Smooth muscle cell (in vitro differentiated cells): Measurements from ENCODE around the gene GLOD4. TPM values are rescaled to one million over a fixed set of nuclear protein-coding genes. Genes with fewer than 3 reads are reported as not detected.
"Not testable (repeated sequence)": the region's sequence is repeated elsewhere in the genome, so short reads cannot be mapped to it uniquely, and the experiment has no call there.

Experiments
- DNase-seq: peaks from one replicate; lab custom pipeline; 2025; ENCODE audit not compliant: unreplicated experiment; lab: John Stamatoyannopoulos, UW
- H2AFZ ChIP-seq: fragments of 200-600 bp; sonication (generic); 2 replicates; pipeline ENCODE4 v1.6.0; 2016; ENCODE audit warnings: antibody characterized with exemption, low read depth, mild to moderate bottlenecking
- H3F3A ChIP-seq: fragments of 200-600 bp; sonication (generic); 2 replicates; pipeline ENCODE4 v1.6.0; 2017; ENCODE audit warnings: antibody characterized with exemption, low read depth
- H3K27ac ChIP-seq: fragments of 200-600 bp; sonication (generic); 2 replicates; pipeline ENCODE4 v1.5.1; 2016; ENCODE audit warnings: low read depth, mild to moderate bottlenecking
- H3K27me3 ChIP-seq: fragments of 200-600 bp; sonication (generic); 2 replicates; pipeline ENCODE4 v1.6.1; 2016; ENCODE audit warnings: low read depth, mild to moderate bottlenecking
- H3K36me3 ChIP-seq: fragments of 200-600 bp; sonication (generic); 2 replicates; pipeline ENCODE4 v1.5.1; 2016; ENCODE audit warnings: low read depth
- H3K4me1 ChIP-seq: fragments of 200-600 bp; sonication (generic); 2 replicates; pipeline ENCODE4 v1.5.1; 2016; ENCODE audit warnings: low read depth
- H3K4me2 ChIP-seq: fragments of 200-600 bp; sonication (generic); 2 replicates; pipeline ENCODE4 v1.6.0; 2016; ENCODE audit warnings: mild to moderate bottlenecking
- H3K4me3 ChIP-seq: fragments of 200-600 bp; sonication (generic); 2 replicates; pipeline ENCODE4 v1.5.1; 2016; ENCODE audit warnings: mild to moderate bottlenecking
- H3K79me2 ChIP-seq: fragments of 200-600 bp; sonication (generic); 2 replicates; pipeline ENCODE4 v1.6.0; 2016; ENCODE audit warnings: low read depth, mild to moderate bottlenecking
- H3K9ac ChIP-seq: fragments of 200-600 bp; sonication (generic); 2 replicates; pipeline ENCODE4 v1.6.0; 2016; ENCODE audit warnings: low read depth
- H3K9me3 ChIP-seq: fragments of 200-600 bp; sonication (generic); replicated peaks from 2 replicates; pipeline ENCODE4 v1.5.1; 2016; ENCODE audit warnings: low read depth
- H4K20me1 ChIP-seq: fragments of 200-600 bp; sonication (generic); 2 replicates; pipeline ENCODE4 v1.6.0; 2016; ENCODE audit warnings: low read depth
- WGBS: methylation state at CpG from one replicate; pipeline ENCODE4 v1.1.7; 2016; ENCODE audit warnings: low lambda C conversion rate; 5-methylcytosine and 5-hydroxymethylcytosine counted together
- polyA plus RNA-seq: library from polyadenylated mRNA; unstranded; fragments of >200 nt; fragmentation: Nextera tagmentation; extraction: Ambion mirVana; gene quantifications from 2 replicates; pipeline ENCODE4 v1.2.1, GENCODE V29; 2016
- total RNA-seq: library from RNA; depleted of rRNA; stranded (reverse); fragments of >200 nt; gene quantifications from 2 replicates; pipeline ENCODE4 v1.2.3, GENCODE V29; 2014
- TF ChIP-seq, protein P1 (sequence below): fragments of 200-600 bp; sonication (generic); IDR thresholded peaks from 2 replicates; pipeline ENCODE4 v1.5.1; 2017; ENCODE audit warnings: borderline replicate concordance, mild to moderate bottlenecking, antibody characterized with exemption; ENCODE audit not compliant: insufficient read depth, poor library complexity, severe bottlenecking

Gene GLOD4
- total and polyA plus RNA-seq, 2 experiments from 2014 or later, result 47.2 to 53.5 TPM

DNA sequence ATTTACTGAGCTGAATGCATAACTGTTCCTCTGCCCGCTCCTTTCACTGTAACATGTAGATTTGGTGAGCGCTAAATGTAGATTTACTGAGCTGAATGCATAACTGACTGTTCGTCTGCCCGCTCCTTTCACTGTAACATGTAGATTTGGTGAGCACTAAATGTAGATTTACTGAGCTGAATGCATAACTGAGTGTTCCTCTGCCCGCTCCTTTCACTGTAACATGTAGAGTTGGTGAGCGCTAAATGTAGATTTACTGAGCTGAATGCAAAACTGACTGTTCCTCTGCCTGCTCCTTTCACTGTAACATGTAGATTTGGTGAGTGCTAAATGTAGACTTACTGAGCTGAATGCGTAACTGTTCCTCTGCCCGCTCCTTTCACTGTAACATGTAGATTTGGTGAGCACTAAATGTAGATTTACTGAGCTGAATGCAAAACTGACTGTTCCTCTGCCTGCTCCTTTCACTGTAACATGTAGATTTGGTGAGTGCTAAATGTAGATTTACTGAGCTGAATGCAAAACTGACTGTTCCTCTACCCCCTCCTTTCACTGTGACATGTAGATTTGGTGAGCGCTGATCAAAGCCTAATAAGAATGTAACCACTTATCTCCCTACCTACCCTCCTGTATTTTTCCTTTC, 26.6 kb downstream of the GLOD4 start:
- over 99% methylated on average over 9 of the region's 9 CpGs for WGBS
- H3K27ac ChIP-seq, result peak overlapping the region; percentile 35
- not testable (repeated sequence) for H3K4me2 ChIP-seq, H2AFZ ChIP-seq, DNase-seq, H3K36me3 ChIP-seq, H3K9ac ChIP-seq, H4K20me1 ChIP-seq, H3K4me3 ChIP-seq, H3K4me1 ChIP-seq, H3K9me3 ChIP-seq, H3K27me3 ChIP-seq
- peaks cover 14% of the 10 kb centered on the region for H3F3A ChIP-seq
- peaks cover 14% of the 10 kb centered on the region for H3K79me2 ChIP-seq

- no peak overlapping the region for H3K4me2 ChIP-seq
- H2AFZ ChIP-seq, result no peak overlapping the region
- no peak overlapping the region for H3K4me3 ChIP-seq
- peaks cover 22% of the 10 kb centered on the region for H3K79me2 ChIP-seq
- no peak overlapping the region for H3K9ac ChIP-seq
- H3K4me1 ChIP-seq, result no peaks in the 10 kb centered on the region
- no peaks in the 10 kb centered on the region for H4K20me1 ChIP-seq
- no peaks in the 10 kb centered on the region for H3K9me3 ChIP-seq
- DNase-seq, result no peak
- no peaks in the 10 kb centered on the region for H3K36me3 ChIP-seq
- H3K27me3 ChIP-seq, result no peaks in the 10 kb centered on the region
- TF ChIP-seq, protein P1, sequence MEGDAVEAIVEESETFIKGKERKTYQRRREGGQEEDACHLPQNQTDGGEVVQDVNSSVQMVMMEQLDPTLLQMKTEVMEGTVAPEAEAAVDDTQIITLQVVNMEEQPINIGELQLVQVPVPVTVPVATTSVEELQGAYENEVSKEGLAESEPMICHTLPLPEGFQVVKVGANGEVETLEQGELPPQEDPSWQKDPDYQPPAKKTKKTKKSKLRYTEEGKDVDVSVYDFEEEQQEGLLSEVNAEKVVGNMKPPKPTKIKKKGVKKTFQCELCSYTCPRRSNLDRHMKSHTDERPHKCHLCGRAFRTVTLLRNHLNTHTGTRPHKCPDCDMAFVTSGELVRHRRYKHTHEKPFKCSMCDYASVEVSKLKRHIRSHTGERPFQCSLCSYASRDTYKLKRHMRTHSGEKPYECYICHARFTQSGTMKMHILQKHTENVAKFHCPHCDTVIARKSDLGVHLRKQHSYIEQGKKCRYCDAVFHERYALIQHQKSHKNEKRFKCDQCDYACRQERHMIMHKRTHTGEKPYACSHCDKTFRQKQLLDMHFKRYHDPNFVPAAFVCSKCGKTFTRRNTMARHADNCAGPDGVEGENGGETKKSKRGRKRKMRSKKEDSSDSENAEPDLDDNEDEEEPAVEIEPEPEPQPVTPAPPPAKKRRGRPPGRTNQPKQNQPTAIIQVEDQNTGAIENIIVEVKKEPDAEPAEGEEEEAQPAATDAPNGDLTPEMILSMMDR, result no peak
- no peak overlapping the region for H3K27ac ChIP-seq
- 86% methylated on average over 12 of the region's 13 CpGs for WGBS
- H3F3A ChIP-seq, result peaks cover 8% of the 10 kb centered on the region
Observed at GRCh38 chr17:753418-753817, 28.7 kb downstream of the GLOD4 start.

DNA sequence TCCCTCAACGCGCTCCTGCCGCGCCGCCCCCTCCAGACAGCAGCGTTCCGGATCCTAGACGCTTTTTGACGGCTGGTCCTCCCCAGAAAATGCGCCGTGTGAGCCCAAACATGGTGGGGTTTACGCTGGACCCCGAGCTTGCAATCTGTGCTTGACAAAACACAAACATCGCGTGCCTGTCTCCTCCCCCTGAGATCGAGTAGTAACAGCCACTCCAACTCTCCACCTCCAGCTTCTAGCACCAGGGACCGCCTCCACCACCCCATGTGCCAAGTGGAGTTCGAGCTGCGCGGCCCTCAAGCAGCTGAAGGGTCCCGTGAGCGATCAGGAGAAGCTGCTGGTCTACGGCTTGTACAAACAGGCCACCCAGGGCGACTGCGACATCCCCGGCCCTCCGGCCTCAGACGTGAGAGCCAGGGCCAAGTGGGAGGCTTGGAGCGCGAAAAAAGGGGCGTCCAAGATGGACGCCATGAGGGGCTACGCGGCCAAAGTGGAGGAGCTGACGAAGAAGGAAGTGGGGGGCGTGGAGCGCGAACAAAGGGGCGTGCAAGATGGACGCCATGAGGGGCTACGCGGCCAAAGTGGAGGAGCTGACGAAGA, 29.4 kb downstream of the GLOD4 start:
- peak overlapping the region; percentile 82 for H3K4me3 ChIP-seq
- H3K4me2 ChIP-seq, result peak overlapping the region; percentile 90
- 64% methylated on average over 40 of the region's 43 CpGs for WGBS
- no peaks in the 10 kb centered on the region for H4K20me1 ChIP-seq
- no peaks in the 10 kb centered on the region for H3K36me3 ChIP-seq
- TF ChIP-seq, protein P1, result no peak
- H3F3A ChIP-seq, result peaks cover 8% of the 10 kb centered on the region
- no peaks in the 10 kb centered on the region for H3K27me3 ChIP-seq
- H2AFZ ChIP-seq, result peak overlapping the region; percentile 20
- no peak for DNase-seq
- no peak overlapping the region for H3K27ac ChIP-seq
- H3K9ac ChIP-seq, result peak overlapping the region; percentile 81
- H3K79me2 ChIP-seq, result peaks cover 22% of the 10 kb centered on the region
- no peaks in the 10 kb centered on the region for H3K9me3 ChIP-seq
- H3K4me1 ChIP-seq, result no peaks in the 10 kb centered on the region

DNA sequence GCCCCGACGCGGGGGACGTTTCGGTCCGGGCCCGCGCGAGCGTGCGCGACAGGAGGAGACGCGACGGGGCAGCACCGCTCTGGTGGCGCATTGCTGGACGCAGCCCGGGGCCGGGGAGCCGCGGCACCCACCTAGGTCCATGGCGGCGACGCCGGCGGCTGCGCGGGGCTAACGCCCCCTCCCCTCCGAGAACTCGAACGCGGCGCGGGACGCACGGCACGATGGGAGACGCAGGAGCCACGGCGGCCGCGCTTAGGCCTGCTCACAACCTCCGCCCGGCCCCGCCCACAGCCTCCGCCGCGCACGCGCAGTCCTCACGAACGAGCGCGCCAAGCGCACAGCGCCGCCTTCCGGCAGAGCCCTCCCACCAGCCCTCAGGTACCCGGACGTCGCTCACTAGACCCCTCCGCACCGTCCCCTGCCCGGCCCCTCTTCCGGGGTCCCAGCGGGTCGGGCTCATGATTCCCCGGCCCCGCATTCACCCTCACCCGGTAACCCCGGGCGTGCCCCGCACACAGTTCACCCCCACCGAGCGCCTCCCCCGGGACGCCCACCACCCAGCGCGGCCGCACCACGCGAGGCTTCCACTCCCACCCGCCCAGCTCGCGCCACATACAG, 30.0 kb downstream of the GLOD4 start, which contains the start of gene GEMIN4:
GEMIN4 (minus strand) TSS at position 263 of the 618 bp plus-strand sequence; CDS start at position 141, 122 bp downstream.
- Histone ChIP-seq H3K4me3 (peak within 1 kb of the TSS; percentile 82), H3K27ac (no peak within 1 kb of the TSS), H2AFZ (peak within 1 kb of the TSS; percentile 20), H3K4me1 (no peaks in the 10 kb centered on the region), H3K9me3 (no peaks in the 10 kb centered on the region), H3K79me2 (peaks cover 22% of the 10 kb centered on the region), H3K4me2 (peak within 1 kb of the TSS; percentile 90), H3K9ac (peak within 1 kb of the TSS; percentile 81), H3K27me3 (no peaks in the 10 kb centered on the region), H4K20me1 (no peaks in the 10 kb centered on the region), H3F3A (peaks cover 8% of the 10 kb centered on the region), H3K36me3 (no peaks in the 10 kb centered on the region)
- DNase-seq, result peak; percentile 89
- TF ChIP-seq, protein P1, result peak; percentile 89
- under 1% methylated on average over 41 of the region's 87 CpGs for WGBS
